22Rv1 (cell line): Measurements from ENCODE around the gene PITPNM1.
A peak's percentile ranks its signal among the peaks of the same experiment; 100 is the strongest.

Experiments
- H3K27ac ChIP-seq: fragments of 450-650 bp; 2 replicates; pipeline ENCODE4 v1.5.1; 2017
- CTCF ChIP-seq: fragments of 450-650 bp; IDR thresholded peaks from 2 replicates; pipeline ENCODE4 v1.5.1; 2017; ENCODE audit warnings: mild to moderate bottlenecking
- ZFX ChIP-seq: fragments of 450-650 bp; IDR thresholded peaks from 2 replicates; pipeline ENCODE4 v1.6.1; 2017; ENCODE audit warnings: antibody characterized with exemption, borderline replicate concordance

PITPNM1 gene

GRCh38 chr11:67453816-67454732 lies 51.1 kb downstream of the PITPNM1 start:
- TF ChIP-seq CTCF (no peak), ZFX (no peak)
- no peak overlapping the region for H3K27ac ChIP-seq

GRCh38 chr11:67452141-67452952 lies 52.8 kb downstream of the PITPNM1 start, which contains the start of gene GPR152:
TSS of gene GPR152 (minus strand) at chr11:67452729. CDS start at chr11:67452724, 5 bp downstream.
- 0 out of 2 replicates have a peak, but pooled peaks have one; percentile 13 for TF ChIP-seq CTCF
- no peak for TF ChIP-seq ZFX
- H3K27ac ChIP-seq, result peak within 1 kb of the TSS; percentile 61

DNA sequence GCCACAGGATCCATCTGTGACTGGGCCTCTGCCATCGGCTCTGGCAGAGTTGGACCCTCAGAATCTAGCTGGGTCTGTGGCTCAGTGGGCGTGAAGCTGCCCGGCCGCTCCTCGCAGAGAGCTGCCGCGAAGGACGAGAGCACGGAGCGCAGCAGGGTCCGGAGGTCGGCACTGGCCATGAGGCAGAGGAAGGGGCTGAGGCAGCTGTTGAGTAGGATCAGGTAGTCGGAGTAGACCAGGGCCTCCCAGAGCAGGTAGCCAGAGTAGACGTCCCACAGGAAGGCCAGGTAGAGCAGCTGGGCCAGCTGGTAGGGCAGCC lies 53.5 kb downstream of the PITPNM1 start:
- TF ChIP-seq CTCF, result no peak
- peak overlapping the region; percentile 61; the same call in 1 of the 2 replicates for H3K27ac ChIP-seq

- TF ChIP-seq ZFX, result no peak
- TF ChIP-seq CTCF, result no peak
- no peak overlapping the region for H3K27ac ChIP-seq
Observed at GRCh38 chr11:67450796-67451657, 54.1 kb downstream of the PITPNM1 start.

DNA sequence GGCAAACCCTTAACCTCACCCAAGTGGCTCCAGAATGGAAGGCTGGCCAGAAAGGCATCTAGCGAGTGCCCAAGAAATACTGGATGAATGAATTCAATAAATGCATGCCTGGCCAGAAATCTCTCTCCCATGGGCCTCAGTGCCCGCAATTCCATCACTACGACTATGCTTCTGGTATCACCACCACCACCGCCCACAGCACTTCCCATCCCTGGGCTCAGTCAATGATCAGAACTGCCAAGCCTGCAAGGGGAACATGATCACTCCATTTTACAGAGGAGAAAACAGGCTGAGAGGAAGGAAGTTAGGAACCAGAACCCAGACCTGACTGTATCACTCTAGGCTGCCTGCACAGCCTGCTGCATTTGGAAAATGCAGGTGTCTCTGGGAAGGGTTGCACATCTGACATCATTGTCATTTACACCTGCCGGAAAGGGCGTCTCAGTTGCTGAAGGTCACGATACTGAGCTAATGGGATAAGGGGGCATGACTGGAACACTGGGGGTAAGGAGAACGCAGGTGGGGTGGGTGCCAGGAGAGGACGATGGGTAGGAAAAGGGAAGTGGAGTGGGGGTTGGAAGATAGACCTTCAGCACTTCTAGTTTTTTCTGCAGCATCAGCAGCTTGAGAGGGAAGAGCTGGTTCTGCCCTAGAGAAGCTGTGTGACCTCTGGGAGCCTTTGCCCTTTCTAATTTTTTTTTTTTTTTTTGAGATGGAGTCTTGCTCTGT lies 55.9 kb downstream of the PITPNM1 start:
- no peak for TF ChIP-seq ZFX
- TF ChIP-seq CTCF, result no peak
- no peak overlapping the region for H3K27ac ChIP-seq

DNA sequence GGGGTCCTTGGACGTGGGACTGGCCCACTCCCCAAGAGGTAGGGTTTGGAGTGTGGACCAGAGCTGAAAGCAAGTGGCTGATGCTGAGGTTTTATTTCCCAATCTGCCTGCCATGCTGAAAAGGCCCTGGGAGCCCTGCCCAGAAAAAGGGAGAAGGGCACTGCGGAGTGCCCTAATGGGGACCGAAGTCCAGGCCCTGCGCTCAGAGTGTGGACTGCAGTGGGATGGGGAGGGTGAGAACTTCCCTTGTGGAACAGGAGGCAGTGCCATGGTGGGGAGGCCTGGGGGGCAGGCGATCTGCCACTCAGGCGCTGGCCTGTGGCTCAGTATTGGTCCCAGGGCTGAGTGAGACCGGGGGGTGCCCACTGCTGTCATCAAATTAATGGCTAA lies 56.9 kb downstream of the PITPNM1 start:
- H3K27ac ChIP-seq, result no peak overlapping the region
- no peak for TF ChIP-seq CTCF
- no peak for TF ChIP-seq ZFX
